ENCODE measurements around the gene PREP.

Gene PREP

GRCh38 chr6:105272786-105273185 lies 130.1 kb downstream of the PREP start:
- Histone ChIP-seq H3K14ac (ENCODE audit: low read length) (no peak overlapping the region), H3K4me3 (ENCODE audit: low read length in 2 of 2) (no peak overlapping the region), H3K18ac (ENCODE audit: low read length) (no peak overlapping the region), H3K4me2 (ENCODE audit: insufficient read depth, low read length, poor library complexity, severe bottlenecking) (no peak overlapping the region), H3K27ac (replicated peaks; ENCODE audit: low read length) (no peak overlapping the region), H2AK5ac (ENCODE audit: low read depth, low read length) (no peak overlapping the region), H4K8ac (ENCODE audit: low read depth, low read length) (no peak overlapping the region), H3K23ac (ENCODE audit: low read depth, low read length, poor library complexity) (no peak overlapping the region), H3K36me3 (replicated peaks in 1 of 2; ENCODE audit: control insufficient read depth in 2 of 2, insufficient read depth in 2 of 2, low read length in 2 of 2) (peaks cover 0 to 29% of the 10 kb centered on the region in 2 donors), H3K4me1 (ENCODE audit: control insufficient read depth in 2 of 2, insufficient read depth in 1 of 2, low read depth in 1 of 2, low read length in 2 of 2) (peaks cover 7 to 8% of the 10 kb centered on the region in 2 donors), H3K4ac (ENCODE audit: low read length) (no peak overlapping the region), H3K27me3 (ENCODE audit: control insufficient read depth in 3 of 3, insufficient read depth in 3 of 3, low read depth in 1 of 3, low read length in 3 of 3) (no peaks in the 10 kb centered on the region), H3K79me1 (ENCODE audit: low read depth, low read length) (no peaks in the 10 kb centered on the region), H2BK12ac (ENCODE audit: low read length) (no peak overlapping the region), H2BK15ac (ENCODE audit: low read length) (no peak overlapping the region), H3K9me3 (replicated peaks in 1 of 2; ENCODE audit: control insufficient read depth in 2 of 2, insufficient read depth in 1 of 2, low read depth in 1 of 2, low read length in 2 of 2) (peaks cover 0 to 5% of the 10 kb centered on the region in 2 donors), H3K9ac (ENCODE audit: low read depth, low read length, poor library complexity) (no peak overlapping the region), H2BK5ac (ENCODE audit: low read length) (no peak overlapping the region), H2BK120ac (ENCODE audit: low read depth, low read length) (no peak overlapping the region), H4K91ac (ENCODE audit: low read depth, low read length, poor library complexity) (no peak overlapping the region), H2AFZ (ENCODE audit: low read length) (peak overlapping the region; percentile 41)
- WGBS, 2 donors (ENCODE audit: extremely low coverage in 2 of 2, insufficient read length in 2 of 2, insufficient replicate concordance in 1 of 2) = no CpG with 5 or more reads among the region's 6 CpGs
- DNase-seq (ENCODE audit: low spot score) = no peak

GRCh38 chr6:105270511-105270910 lies 132.4 kb downstream of the PREP start:
- Histone ChIP-seq H3K9me3 (replicated peaks in 1 of 2; ENCODE audit: control insufficient read depth in 2 of 2, insufficient read depth in 1 of 2, low read depth in 1 of 2, low read length in 2 of 2) (peaks cover 0 to 12% of the 10 kb centered on the region in 2 donors), H3K14ac (ENCODE audit: low read length) (no peak overlapping the region), H3K18ac (ENCODE audit: low read length) (no peak overlapping the region), H3K27ac (replicated peaks; ENCODE audit: low read length) (no peak overlapping the region), H3K4me1 (ENCODE audit: control insufficient read depth in 2 of 2, insufficient read depth in 1 of 2, low read depth in 1 of 2, low read length in 2 of 2) (peaks cover 7 to 8% of the 10 kb centered on the region in 2 donors), H2BK5ac (ENCODE audit: low read length) (no peak overlapping the region), H3K4me3 (ENCODE audit: low read length in 2 of 2) (no peak overlapping the region), H2BK12ac (ENCODE audit: low read length) (no peak overlapping the region), H3K79me1 (ENCODE audit: low read depth, low read length) (no peaks in the 10 kb centered on the region), H3K23ac (ENCODE audit: low read depth, low read length, poor library complexity) (no peak overlapping the region), H3K36me3 (replicated peaks in 1 of 2; ENCODE audit: control insufficient read depth in 2 of 2, insufficient read depth in 2 of 2, low read length in 2 of 2) (peaks cover 0 to 7% of the 10 kb centered on the region in 2 donors), H2AFZ (ENCODE audit: low read length) (no peak overlapping the region), H4K91ac (ENCODE audit: low read depth, low read length, poor library complexity) (no peak overlapping the region), H3K4ac (ENCODE audit: low read length) (no peak overlapping the region), H2BK15ac (ENCODE audit: low read length) (no peak overlapping the region), H2BK120ac (ENCODE audit: low read depth, low read length) (no peak overlapping the region), H3K9ac (ENCODE audit: low read depth, low read length, poor library complexity) (no peak overlapping the region), H3K27me3 (ENCODE audit: control insufficient read depth in 3 of 3, insufficient read depth in 3 of 3, low read depth in 1 of 3, low read length in 3 of 3) (no peaks in the 10 kb centered on the region), H2AK5ac (ENCODE audit: low read depth, low read length) (no peak overlapping the region), H3K4me2 (ENCODE audit: insufficient read depth, low read length, poor library complexity, severe bottlenecking) (no peak overlapping the region), H4K8ac (ENCODE audit: low read depth, low read length) (no peak overlapping the region)
- DNase-seq (ENCODE audit: low spot score) = no peak

- no peak overlapping the region for H3K4me2 ChIP-seq (ENCODE audit: insufficient read depth, low read length, poor library complexity, severe bottlenecking)
- peaks cover 0 to 7% of the 10 kb centered on the region in 2 donors for H3K9me3 ChIP-seq (replicated peaks in 1 of 2; ENCODE audit: control insufficient read depth in 2 of 2, insufficient read depth in 1 of 2, low read depth in 1 of 2, low read length in 2 of 2)
- no peak overlapping the region for H3K18ac ChIP-seq (ENCODE audit: low read length)
- H3K27me3 ChIP-seq (ENCODE audit: control insufficient read depth in 3 of 3, insufficient read depth in 3 of 3, low read depth in 1 of 3, low read length in 3 of 3) = no peaks in the 10 kb centered on the region
- H3K4me1 ChIP-seq (ENCODE audit: control insufficient read depth in 2 of 2, insufficient read depth in 1 of 2, low read depth in 1 of 2, low read length in 2 of 2) = peaks cover 7 to 8% of the 10 kb centered on the region in 2 donors
- no peak overlapping the region for H2BK120ac ChIP-seq (ENCODE audit: low read depth, low read length)
- H3K27ac ChIP-seq (replicated peaks; ENCODE audit: low read length) = no peak overlapping the region
- no CpG with 5 or more reads among the region's 2 CpGs for WGBS, 2 donors (ENCODE audit: extremely low coverage in 2 of 2, insufficient read length in 2 of 2, insufficient replicate concordance in 1 of 2)
- no peak overlapping the region for H3K9ac ChIP-seq (ENCODE audit: low read depth, low read length, poor library complexity)
- no peak overlapping the region for H2BK12ac ChIP-seq (ENCODE audit: low read length)
- H2AFZ ChIP-seq (ENCODE audit: low read length) = no peak overlapping the region
- no peak overlapping the region for H3K23ac ChIP-seq (ENCODE audit: low read depth, low read length, poor library complexity)
- no peak for DNase-seq (ENCODE audit: low spot score)
- no peak overlapping the region for H3K4ac ChIP-seq (ENCODE audit: low read length)
- H4K8ac ChIP-seq (ENCODE audit: low read depth, low read length) = no peak overlapping the region
- H4K91ac ChIP-seq (ENCODE audit: low read depth, low read length, poor library complexity) = no peak overlapping the region
- H3K36me3 ChIP-seq (replicated peaks in 1 of 2; ENCODE audit: control insufficient read depth in 2 of 2, insufficient read depth in 2 of 2, low read length in 2 of 2) = no peaks in the 10 kb centered on the region
- no peak overlapping the region for H3K14ac ChIP-seq (ENCODE audit: low read length)
- no peak overlapping the region for H2AK5ac ChIP-seq (ENCODE audit: low read depth, low read length)
- H3K4me3 ChIP-seq (ENCODE audit: low read length in 2 of 2) = no peak overlapping the region
- H2BK5ac ChIP-seq (ENCODE audit: low read length) = no peak overlapping the region
- no peaks in the 10 kb centered on the region for H3K79me1 ChIP-seq (ENCODE audit: low read depth, low read length)
- H2BK15ac ChIP-seq (ENCODE audit: low read length) = no peak overlapping the region
Measured at GRCh38 chr6:105269390-105269789, 133.5 kb downstream of the PREP start.

- Histone ChIP-seq H2BK5ac (ENCODE audit: low read length) (no peak overlapping the region), H3K79me1 (ENCODE audit: low read depth, low read length) (no peaks in the 10 kb centered on the region), H2AFZ (ENCODE audit: low read length) (no peak overlapping the region), H3K23ac (ENCODE audit: low read depth, low read length, poor library complexity) (no peak overlapping the region), H3K27me3 (ENCODE audit: control insufficient read depth in 3 of 3, insufficient read depth in 3 of 3, low read depth in 1 of 3, low read length in 3 of 3) (no peaks in the 10 kb centered on the region), H3K27ac (replicated peaks; ENCODE audit: low read length) (no peak overlapping the region), H2BK12ac (ENCODE audit: low read length) (no peak overlapping the region), H4K8ac (ENCODE audit: low read depth, low read length) (no peak overlapping the region), H2BK120ac (ENCODE audit: low read depth, low read length) (no peak overlapping the region), H3K18ac (ENCODE audit: low read length) (no peak overlapping the region), H3K4me1 (ENCODE audit: control insufficient read depth in 2 of 2, insufficient read depth in 1 of 2, low read depth in 1 of 2, low read length in 2 of 2) (peaks cover 6 to 12% of the 10 kb centered on the region in 2 donors), H3K9me3 (replicated peaks in 1 of 2; ENCODE audit: control insufficient read depth in 2 of 2, insufficient read depth in 1 of 2, low read depth in 1 of 2, low read length in 2 of 2) (peaks cover 0 to 7% of the 10 kb centered on the region in 2 donors), H3K4me2 (ENCODE audit: insufficient read depth, low read length, poor library complexity, severe bottlenecking) (no peak overlapping the region), H3K4ac (ENCODE audit: low read length) (no peak overlapping the region), H2AK5ac (ENCODE audit: low read depth, low read length) (no peak overlapping the region), H3K14ac (ENCODE audit: low read length) (no peak overlapping the region), H2BK15ac (ENCODE audit: low read length) (no peak overlapping the region), H3K9ac (ENCODE audit: low read depth, low read length, poor library complexity) (no peak overlapping the region), H3K4me3 (ENCODE audit: low read length in 2 of 2) (no peak overlapping the region), H4K91ac (ENCODE audit: low read depth, low read length, poor library complexity) (no peak overlapping the region), H3K36me3 (replicated peaks in 1 of 2; ENCODE audit: control insufficient read depth in 2 of 2, insufficient read depth in 2 of 2, low read length in 2 of 2) (no peaks in the 10 kb centered on the region)
- WGBS, 2 donors (ENCODE audit: extremely low coverage in 2 of 2, insufficient read length in 2 of 2, insufficient replicate concordance in 1 of 2) = no CpG with 5 or more reads among the region's 6 CpGs
- no peak for DNase-seq (ENCODE audit: low spot score)
Measured at GRCh38 chr6:105263685-105264610, 138.9 kb downstream of the PREP start.
